Measurements from ENCODE around the gene RBP7.

DNA sequence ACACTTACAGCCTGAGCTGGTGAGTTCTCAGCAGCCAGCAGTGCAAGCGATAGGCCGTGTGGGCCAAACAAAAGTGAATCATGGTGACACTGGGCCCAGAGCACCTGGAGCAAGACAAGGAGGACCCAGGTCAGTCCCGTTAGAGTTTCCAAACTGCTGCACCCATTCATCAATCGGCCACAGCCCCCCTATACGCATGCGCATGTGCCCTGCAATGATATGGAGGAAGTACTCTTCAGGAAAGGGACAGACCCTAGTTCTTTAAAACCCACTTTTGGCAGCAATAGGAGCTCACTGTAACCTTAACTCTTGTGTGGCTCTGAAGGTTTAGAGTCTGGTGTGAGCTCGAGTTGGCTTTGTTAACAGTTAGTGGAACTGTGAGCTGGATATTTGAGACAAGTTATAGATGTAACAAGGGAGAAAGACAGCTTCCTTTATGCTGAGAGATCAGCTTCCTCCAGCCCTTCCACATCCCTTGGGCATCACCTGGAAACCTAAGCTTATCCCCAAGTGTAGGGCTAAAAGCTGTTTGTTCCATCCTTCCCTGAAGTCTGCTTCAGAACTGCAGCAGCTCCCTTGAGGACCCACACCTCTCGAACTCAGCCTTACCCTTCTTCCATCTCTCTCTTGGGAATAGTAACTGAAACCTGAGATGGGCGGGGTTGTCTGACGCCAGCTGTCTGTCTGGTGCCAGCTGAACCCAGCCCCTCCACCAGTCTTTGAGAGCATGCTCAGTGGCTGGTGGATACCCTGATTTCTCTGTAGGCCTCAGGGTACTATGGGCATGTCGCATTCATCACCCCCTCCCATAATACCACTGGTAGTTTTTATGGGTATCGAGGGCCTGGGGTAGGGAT, 36.1 kb upstream of the RBP7 start:
- TF ChIP-seq, protein P1, sequence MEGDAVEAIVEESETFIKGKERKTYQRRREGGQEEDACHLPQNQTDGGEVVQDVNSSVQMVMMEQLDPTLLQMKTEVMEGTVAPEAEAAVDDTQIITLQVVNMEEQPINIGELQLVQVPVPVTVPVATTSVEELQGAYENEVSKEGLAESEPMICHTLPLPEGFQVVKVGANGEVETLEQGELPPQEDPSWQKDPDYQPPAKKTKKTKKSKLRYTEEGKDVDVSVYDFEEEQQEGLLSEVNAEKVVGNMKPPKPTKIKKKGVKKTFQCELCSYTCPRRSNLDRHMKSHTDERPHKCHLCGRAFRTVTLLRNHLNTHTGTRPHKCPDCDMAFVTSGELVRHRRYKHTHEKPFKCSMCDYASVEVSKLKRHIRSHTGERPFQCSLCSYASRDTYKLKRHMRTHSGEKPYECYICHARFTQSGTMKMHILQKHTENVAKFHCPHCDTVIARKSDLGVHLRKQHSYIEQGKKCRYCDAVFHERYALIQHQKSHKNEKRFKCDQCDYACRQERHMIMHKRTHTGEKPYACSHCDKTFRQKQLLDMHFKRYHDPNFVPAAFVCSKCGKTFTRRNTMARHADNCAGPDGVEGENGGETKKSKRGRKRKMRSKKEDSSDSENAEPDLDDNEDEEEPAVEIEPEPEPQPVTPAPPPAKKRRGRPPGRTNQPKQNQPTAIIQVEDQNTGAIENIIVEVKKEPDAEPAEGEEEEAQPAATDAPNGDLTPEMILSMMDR (IDR thresholded peaks at IDR 0.05; ENCODE audit: insufficient read depth, low read length) = no peak
- TF ChIP-seq POLR2AphosphoS5 (IDR thresholded peaks at IDR 0.05; ENCODE audit: low read depth) (no peak), GABPA (IDR thresholded peaks at IDR 0.05; ENCODE audit: low read depth) (no peak), SPI1 (IDR thresholded peaks at IDR 0.05; ENCODE audit: borderline replicate concordance, low read depth) (no peak)
- TF ChIP-seq, protein P2, sequence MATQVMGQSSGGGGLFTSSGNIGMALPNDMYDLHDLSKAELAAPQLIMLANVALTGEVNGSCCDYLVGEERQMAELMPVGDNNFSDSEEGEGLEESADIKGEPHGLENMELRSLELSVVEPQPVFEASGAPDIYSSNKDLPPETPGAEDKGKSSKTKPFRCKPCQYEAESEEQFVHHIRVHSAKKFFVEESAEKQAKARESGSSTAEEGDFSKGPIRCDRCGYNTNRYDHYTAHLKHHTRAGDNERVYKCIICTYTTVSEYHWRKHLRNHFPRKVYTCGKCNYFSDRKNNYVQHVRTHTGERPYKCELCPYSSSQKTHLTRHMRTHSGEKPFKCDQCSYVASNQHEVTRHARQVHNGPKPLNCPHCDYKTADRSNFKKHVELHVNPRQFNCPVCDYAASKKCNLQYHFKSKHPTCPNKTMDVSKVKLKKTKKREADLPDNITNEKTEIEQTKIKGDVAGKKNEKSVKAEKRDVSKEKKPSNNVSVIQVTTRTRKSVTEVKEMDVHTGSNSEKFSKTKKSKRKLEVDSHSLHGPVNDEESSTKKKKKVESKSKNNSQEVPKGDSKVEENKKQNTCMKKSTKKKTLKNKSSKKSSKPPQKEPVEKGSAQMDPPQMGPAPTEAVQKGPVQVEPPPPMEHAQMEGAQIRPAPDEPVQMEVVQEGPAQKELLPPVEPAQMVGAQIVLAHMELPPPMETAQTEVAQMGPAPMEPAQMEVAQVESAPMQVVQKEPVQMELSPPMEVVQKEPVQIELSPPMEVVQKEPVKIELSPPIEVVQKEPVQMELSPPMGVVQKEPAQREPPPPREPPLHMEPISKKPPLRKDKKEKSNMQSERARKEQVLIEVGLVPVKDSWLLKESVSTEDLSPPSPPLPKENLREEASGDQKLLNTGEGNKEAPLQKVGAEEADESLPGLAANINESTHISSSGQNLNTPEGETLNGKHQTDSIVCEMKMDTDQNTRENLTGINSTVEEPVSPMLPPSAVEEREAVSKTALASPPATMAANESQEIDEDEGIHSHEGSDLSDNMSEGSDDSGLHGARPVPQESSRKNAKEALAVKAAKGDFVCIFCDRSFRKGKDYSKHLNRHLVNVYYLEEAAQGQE (IDR thresholded peaks at IDR 0.05; ENCODE audit: insufficient replicate concordance, low read depth) = no peak
